GM11168 (cell line): ENCODE results near the gene APOE.

Experiments used
- in situ Hi-C: fragments of 300-500 bp; cut with MboI; formaldehyde crosslinking; loops from one replicate; pipeline ENCODE4 v1.12.0; 2022; ENCODE audit warnings: low sequenced_read_pairs; ENCODE audit not compliant: unreplicated experiment

APOE gene

DNA sequence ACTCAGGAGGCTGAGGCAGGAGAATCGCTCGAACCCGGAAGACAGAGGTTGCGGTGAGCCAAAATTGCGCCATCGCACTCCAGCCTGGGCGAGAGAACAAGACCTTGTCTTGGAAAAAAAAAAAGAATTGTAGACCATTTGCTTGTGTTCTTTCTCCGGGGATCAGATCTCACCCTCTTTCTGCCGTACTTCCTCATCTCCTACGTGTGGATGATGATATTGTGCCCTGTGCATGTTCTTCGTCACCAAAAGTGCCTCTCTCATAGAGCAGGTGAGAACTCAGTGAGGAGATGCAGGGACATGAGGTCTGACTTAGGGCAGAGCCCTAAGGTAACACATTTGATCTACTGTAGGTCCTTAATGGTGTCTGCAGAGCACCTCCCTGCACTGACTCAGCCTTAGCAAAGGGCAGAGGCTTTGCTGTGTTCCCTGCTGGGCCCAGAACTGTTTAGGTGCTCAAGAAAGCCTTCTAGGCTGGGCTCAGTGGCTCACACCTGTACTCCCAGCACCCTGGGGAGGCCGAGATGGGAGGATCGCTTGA lies 41.5 kb downstream of the APOE start:
- in situ Hi-C loops = loop anchor here (5.0 kb wide), 1 partner anchor 35 kb away; the partner anchor contains the start of gene APOC1

DNA sequence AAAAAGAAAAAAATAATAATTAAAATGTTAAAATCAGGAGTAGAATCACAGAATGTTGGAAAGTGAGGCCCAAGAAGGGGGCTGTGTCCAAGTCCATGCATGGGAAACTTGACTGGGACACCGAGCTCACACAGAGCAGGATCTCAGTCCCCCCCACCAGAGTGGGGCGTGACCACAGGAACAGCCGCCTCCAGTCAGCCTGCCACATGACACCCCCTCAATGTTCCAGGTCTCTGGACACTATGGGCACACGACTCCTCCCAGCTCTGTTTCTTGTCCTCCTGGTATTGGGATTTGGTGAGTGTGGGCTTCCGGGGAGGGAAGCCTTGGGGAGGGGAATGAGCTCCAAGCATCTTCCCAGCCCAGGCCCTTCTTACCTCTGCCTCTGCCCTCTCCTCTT lies 42.6 kb downstream of the APOE start:
- in situ Hi-C loops = loop anchor here (5.0 kb wide), 1 partner anchor 36 kb away; the partner anchor contains the start of gene APOC1

DNA sequence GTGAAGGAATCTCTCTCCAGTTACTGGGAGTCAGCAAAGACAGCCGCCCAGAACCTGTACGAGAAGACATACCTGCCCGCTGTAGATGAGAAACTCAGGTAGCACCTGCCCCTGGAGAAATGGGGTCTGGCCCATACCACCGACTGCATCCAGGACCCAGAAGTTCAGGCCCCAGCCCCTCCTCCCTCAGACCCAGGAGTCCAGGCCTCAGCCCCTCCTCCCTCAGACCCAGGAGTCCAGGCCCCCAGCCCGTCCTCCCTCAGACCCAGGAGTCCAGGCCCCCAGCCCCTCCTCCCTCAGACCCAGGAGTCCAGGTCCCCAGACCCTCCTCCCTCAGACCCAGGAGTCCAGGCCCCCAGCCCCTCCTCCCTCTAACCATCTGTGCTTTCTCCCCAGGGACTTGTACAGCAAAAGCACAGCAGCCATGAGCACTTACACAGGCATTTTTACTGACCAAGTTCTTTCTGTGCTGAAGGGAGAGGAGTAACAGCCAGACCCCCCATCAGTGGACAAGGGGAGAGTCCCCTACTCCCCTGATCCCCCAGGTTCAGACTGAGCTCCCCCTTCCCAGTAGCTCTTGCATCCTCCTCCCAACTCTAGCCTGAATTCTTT lies 43.3 kb downstream of the APOE start:
- in situ Hi-C loops = loop anchor here (5.0 kb wide), 1 partner anchor 37 kb away; the partner anchor contains the start of gene APOC1

DNA sequence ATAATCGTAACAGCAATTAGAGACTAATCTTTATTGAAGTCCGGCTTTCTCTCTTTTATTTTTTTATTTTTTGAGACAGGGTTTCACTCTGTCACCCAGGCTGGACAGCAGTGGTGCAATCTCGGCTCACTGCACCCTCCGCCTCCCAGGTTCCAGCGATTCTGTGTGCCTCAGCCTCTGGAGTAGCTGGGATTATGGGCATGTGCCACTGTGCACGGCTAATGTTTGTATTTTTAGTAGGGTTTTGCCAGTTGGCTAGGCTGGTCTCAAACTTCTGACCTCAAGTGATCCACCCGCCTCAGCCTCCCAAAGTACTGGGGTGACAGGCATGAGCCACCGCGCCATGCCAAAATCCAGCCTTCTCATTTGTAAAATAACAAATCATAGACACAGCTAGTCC lies 44.0 kb downstream of the APOE start:
- in situ Hi-C loops = loop anchor here (5.0 kb wide), 1 partner anchor 37 kb away; the partner anchor contains the start of gene APOC1

GRCh38 chr19:44951179-44952159 lies 45.9 kb downstream of the APOE start:
- in situ Hi-C loops = no loop called here

DNA sequence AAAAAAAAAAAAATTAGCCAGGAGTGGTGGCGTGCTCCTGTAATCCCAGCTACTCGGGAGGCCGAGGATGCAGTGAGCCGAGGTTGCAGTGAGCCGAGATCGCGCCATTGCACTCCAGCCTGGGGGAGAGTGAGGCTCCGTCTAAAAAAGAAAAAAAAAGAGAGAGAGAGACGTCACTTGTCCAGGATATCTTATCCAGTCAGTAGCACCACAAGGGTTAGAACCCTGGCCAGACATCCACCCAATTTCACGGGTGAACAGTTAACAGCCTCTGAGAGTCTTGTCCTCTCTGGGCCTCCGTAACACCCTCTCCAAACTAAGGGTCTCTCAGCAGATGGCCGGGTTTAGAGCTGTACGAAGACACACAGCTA lies 48.7 kb downstream of the APOE start:
- in situ Hi-C loops = no loop called here

- in situ Hi-C loops = no loop called here
These were observed 49.3 kb downstream of the APOE start, which contains the start of gene CLPTM1 for GRCh38 chr19:44954649-44955504. Gene CLPTM1, plus strand, starts transcription at chr19:44955380. Its CDS starts 16 bp downstream, at chr19:44955396.

GRCh38 chr19:44955505-44956439 lies 50.2 kb downstream of the APOE start:
- in situ Hi-C loops = no loop called here

- in situ Hi-C loops = no loop called here
These were observed 51.9 kb downstream of the APOE start for GRCh38 chr19:44957526-44957925.

GRCh38 chr19:44958090-44958489 lies 52.5 kb downstream of the APOE start:
- in situ Hi-C loops = no loop called here
